K562 (cell line): ENCODE data around the gene MLST8. TPM values are rescaled to one million over a fixed set of nuclear protein-coding genes. Genes with fewer than 3 reads are reported as not detected.

ENCODE experiments used
- ATF6 ChIP-seq: sonication (generic); formaldehyde crosslinking; IDR thresholded peaks from 2 replicates; pipeline ENCODE4 v1.4.0; 2020; ENCODE audit warnings: mild to moderate bottlenecking, missing genetic modification reagents
- CSDE1 ChIP-seq, 2 experiments: fragments of 450-650 bp; IDR thresholded peaks; 2 replicates each; pipeline ENCODE4 v1.6.1; 2016; ENCODE audit warnings: mild to moderate bottlenecking in 1 of 2
- DEAF1 ChIP-seq: fragments of 450-650 bp; formaldehyde crosslinking; IDR thresholded peaks from 2 replicates; pipeline ENCODE4 v1.4.0; 2020; ENCODE audit warnings: mild to moderate bottlenecking, moderate library complexity
- DPF2 ChIP-seq: fragments of 450-650 bp; IDR thresholded peaks from 2 replicates; pipeline ENCODE4 v1.6.1; 2016
- E2F8 ChIP-seq: fragments of 450-650 bp; IDR thresholded peaks from 2 replicates; pipeline ENCODE4 v1.7.1; 2018; ENCODE audit warnings: mild to moderate bottlenecking, low read depth; ENCODE audit not compliant: partially characterized antibody
- FOXK1 ChIP-seq: sonication (generic); formaldehyde crosslinking; IDR thresholded peaks from 2 replicates; pipeline ENCODE4 v1.8.0; 2022; ENCODE audit warnings: missing genetic modification reagents, mild to moderate bottlenecking, borderline replicate concordance
- JUNB ChIP-seq: fragments of 450-650 bp; formaldehyde crosslinking; conservative IDR thresholded peaks from 2 replicates; pipeline ENCODE4 v1.4.0; 2020; ENCODE audit warnings: mild to moderate bottlenecking
- MAFK ChIP-seq: IDR thresholded peaks from 2 replicates; pipeline ENCODE4 v1.6.1; 2011; ENCODE audit warnings: low read length, improper control_type of control experiment
- MEIS2 ChIP-seq: fragments of 450-650 bp; IDR thresholded peaks from 2 replicates; pipeline ENCODE4 v1.6.1; 2014; ENCODE audit warnings: mild to moderate bottlenecking; ENCODE audit not compliant: partially characterized antibody
- POLR3G ChIP-seq: IDR thresholded peaks from 2 replicates; pipeline ENCODE4 v1.6.1; 2011; ENCODE audit not compliant: insufficient read length, insufficient replicate concordance; ENCODE audit errors: extremely low read depth
- RFX1 ChIP-seq: fragments of 450-650 bp; IDR thresholded peaks from 2 replicates; pipeline ENCODE4 v1.6.1; 2016; ENCODE audit warnings: mild to moderate bottlenecking, moderate library complexity
- SMAD2 ChIP-seq: fragments of 150-350 bp; IDR thresholded peaks from 2 replicates; pipeline ENCODE4 v1.6.1; 2014; ENCODE audit warnings: low read depth, mild to moderate bottlenecking, low read length
- SNRNP70 ChIP-seq: fragments of 200-400 bp; formaldehyde crosslinking; optimal IDR thresholded peaks from 2 replicates; pipeline ENCODE3; 2017; ENCODE audit warnings: low read depth, low read length
- TEAD1 ChIP-seq, 2 experiments: fragments of 450-650 bp in 1 of 2; sonication (generic) in 1 of 2; formaldehyde crosslinking; IDR thresholded peaks; 2 replicates each; pipeline versions ENCODE4 v1.4.0 to v1.8.0; 2020 to 2022; ENCODE audit warnings: mild to moderate bottlenecking in 2 of 2, missing genetic modification reagents in 1 of 2
- TEAD4 ChIP-seq, 2 experiments: sonication (generic) in 1 of 2; formaldehyde crosslinking in 1 of 2; IDR thresholded peaks; 2 replicates each; pipeline versions ENCODE4 v1.6.1 to v1.8.0; 2012 to 2022; ENCODE audit warnings: borderline replicate concordance in 1 of 2, inconsistent platforms in 1 of 2, low read length in 1 of 2, mild to moderate bottlenecking in 1 of 2, missing genetic modification reagents in 1 of 2
- ZNF609 ChIP-seq: sonication (generic); formaldehyde crosslinking; IDR thresholded peaks from 2 replicates; pipeline ENCODE4 v1.8.1; 2023; ENCODE audit warnings: missing genetic modification reagents, mild to moderate bottlenecking, borderline replicate concordance
- ZNF707 ChIP-seq: fragments of 250-450 bp; sonication (Bioruptor Pico); conservative IDR thresholded peaks from 2 replicates; pipeline ENCODE4 v1.8.0; 2022; ENCODE audit warnings: inconsistent platforms, mild to moderate bottlenecking, moderate library complexity
- polyA plus RNA-seq, 8 experiments: library from polyadenylated mRNA; depleted of rRNA in 4 of 8; stranded (reverse) in 5 of 8; unstranded in 3 of 8; fragments of >200 nt; fragmentation: Nextera tagmentation in 2 of 8; fragmentation: Illumina TruSeq in 1 of 8; extraction: Ambion mirVana in 2 of 8; extraction: Trizol in 1 of 8; gene quantifications; 2 replicates each; pipeline versions ENCODE4 v1.2.1 to v1.2.3, GENCODE V29; 2011 to 2014; ENCODE audit warnings: inconsistent platforms in 1 of 8, missing spikeins in 1 of 8
- total RNA-seq, 7 experiments: library from RNA; depleted of rRNA in 6 of 7; stranded (reverse); fragments of >200 nt in 6 of 7; fragmentation: Illumina TruSeq in 2 of 7; extraction: Trizol in 2 of 7; gene quantifications; 2 replicates each; pipeline versions ENCODE4 v1.2.1 to v1.2.3, GENCODE V29; 2011 to 2021; ENCODE audit warnings: low replicate concordance in 1 of 7

MLST8 gene
- total and polyA plus RNA-seq, 9 of the 15 experiments (the other 6 are each of a cell fraction or from before 2014, with no cell fraction given): 1.5 to 116 (median 43.3) TPM

- no peak for TF ChIP-seq ZNF609 (CRISPR knock-in tag)
- TF ChIP-seq TEAD4 (IDR thresholded peaks at IDR 0.05; ENCODE audit: low read length): no peak
- TF ChIP-seq TEAD4 (CRISPR knock-in tag; IDR thresholded peaks at IDR 0.05; ENCODE audit: borderline replicate concordance): no peak
- peak in 1 of 2 experiments; percentile 58; a peak in 1 of 4 replicates for TF ChIP-seq CSDE1 (IDR thresholded peaks at IDR 0.05)
- TF ChIP-seq TEAD1 (CRISPR knock-in tag; IDR thresholded peaks at IDR 0.05): no peak
- no peak for TF ChIP-seq DEAF1 (CRISPR knock-in tag)
- no peak for TF ChIP-seq MAFK
- TF ChIP-seq RFX1: peak; percentile 95
- no peak for TF ChIP-seq SMAD2
- no peak for TF ChIP-seq ATF6 (CRISPR knock-in tag)
- no peak for TF ChIP-seq JUNB (CRISPR knock-in tag)
- no peak for TF ChIP-seq E2F8
- no peak for TF ChIP-seq FOXK1 (CRISPR knock-in tag)
- TF ChIP-seq SNRNP70: no peak
- TF ChIP-seq DPF2: no peak
- TF ChIP-seq ZNF707 (CRISPR knock-in tag): no peak
- TF ChIP-seq MEIS2: peak; percentile 9
- TF ChIP-seq POLR3G: no peak
Observed at GRCh38 chr16:2194166-2194834, 11.0 kb upstream of the MLST8 start (continued).
